T47D (cell line): ENCODE results near the gene OR10C1.

Source experiments
- DNase-seq, 2 experiments: peaks; one replicate each; pipeline versions ENCODE4 v3.0.0 to v3.0.0-alpha.2; 2011 to 2012; ENCODE audit warnings: low read depth in 1 of 2, low spot score in 1 of 2
- JUND ChIP-seq: IDR thresholded peaks from 2 replicates; pipeline ENCODE4 v1.6.1; 2012; ENCODE audit warnings: low read depth
- in situ Hi-C: cut with HindIII; loops from 2 replicates; pipeline ENCODE4 v1.10.0; 2016; ENCODE audit warnings: low sequenced_read_pairs, low pct_unique_long_range_greater_than_20kb

Gene OR10C1

GRCh38 chr6:29451471-29452193 is 12.5 kb downstream of the OR10C1 start:
- in situ Hi-C loops = no loop called here
- no peak for DNase-seq
- TF ChIP-seq JUND = no peak

- no peak for DNase-seq
- no peak for TF ChIP-seq JUND
- in situ Hi-C loops = no loop called here
These were observed 17.9 kb downstream of the OR10C1 start, which contains the start of the genes OR11A1 and OR2H1 for GRCh38 chr6:29456971-29457370. Gene OR11A1 (minus strand): TSS chr6:29457071. CDS start chr6:29427641, 29,430 bp downstream. Gene OR2H1 (plus strand): TSS chr6:29457155. CDS start chr6:29461770, 4,615 bp downstream.

- in situ Hi-C loops = no loop called here
- DNase-seq = no peak
- TF ChIP-seq JUND = no peak
These were observed 22.1 kb downstream of the OR10C1 start for GRCh38 chr6:29461021-29461814.

- DNase-seq = no peak
- TF ChIP-seq JUND = no peak
- in situ Hi-C loops = no loop called here
These were observed 22.9 kb downstream of the OR10C1 start for GRCh38 chr6:29462022-29462421.

- TF ChIP-seq JUND = no peak
- DNase-seq = no peak
- in situ Hi-C loops = no loop called here
These were observed 26.2 kb downstream of the OR10C1 start for GRCh38 chr6:29465279-29465678.

GRCh38 chr6:29465801-29466200 is 26.7 kb downstream of the OR10C1 start:
- no peak for DNase-seq
- in situ Hi-C loops = no loop called here
- TF ChIP-seq JUND = no peak

GRCh38 chr6:29466241-29466640 is 27.1 kb downstream of the OR10C1 start:
- in situ Hi-C loops = no loop called here
- no peak for DNase-seq

GRCh38 chr6:29474996-29475395 is 35.9 kb downstream of the OR10C1 start:
- no peak for DNase-seq
- no peak for TF ChIP-seq JUND
- in situ Hi-C loops = no loop called here

More at GRCh38 chr6:29466241-29466640, 27.1 kb downstream of the OR10C1 start:
- no peak for TF ChIP-seq JUND

- TF ChIP-seq JUND = no peak
- in situ Hi-C loops = no loop called here
These were observed 38.9 kb downstream of the OR10C1 start for GRCh38 chr6:29477923-29478450.

GRCh38 chr6:29478740-29479139 is 39.6 kb downstream of the OR10C1 start:
- DNase-seq = no peak
- in situ Hi-C loops = no loop called here
- no peak for TF ChIP-seq JUND

More at GRCh38 chr6:29477923-29478450, 38.9 kb downstream of the OR10C1 start:
- no peak for DNase-seq

GRCh38 chr6:29479560-29479959 is 40.5 kb downstream of the OR10C1 start:
- TF ChIP-seq JUND = no peak
- no peak for DNase-seq
- in situ Hi-C loops = no loop called here

GRCh38 chr6:29483186-29483585 is 44.1 kb downstream of the OR10C1 start:
- no peak for DNase-seq
- no peak for TF ChIP-seq JUND
- in situ Hi-C loops = no loop called here

- DNase-seq = no peak
- in situ Hi-C loops = no loop called here
- no peak for TF ChIP-seq JUND
These were observed 44.6 kb downstream of the OR10C1 start for GRCh38 chr6:29483735-29484134.
